ENCODE data around the gene AURKB. TPM values are rescaled to one million over a fixed set of nuclear protein-coding genes. Genes with fewer than 3 reads are reported as not detected.
A peak's percentile ranks its signal among the peaks of the same experiment; 100 is the strongest.

The AURKB gene
- total and polyA plus RNA-seq, 2 of the 13 experiments (the other 11 are each of a cell fraction or from before 2014, with no cell fraction given), result 29.5 to 75.3 TPM

GRCh38 chr17:8237175-8237574, 26.8 kb upstream of the AURKB start (continued):
- TF ChIP-seq, protein P1, sequence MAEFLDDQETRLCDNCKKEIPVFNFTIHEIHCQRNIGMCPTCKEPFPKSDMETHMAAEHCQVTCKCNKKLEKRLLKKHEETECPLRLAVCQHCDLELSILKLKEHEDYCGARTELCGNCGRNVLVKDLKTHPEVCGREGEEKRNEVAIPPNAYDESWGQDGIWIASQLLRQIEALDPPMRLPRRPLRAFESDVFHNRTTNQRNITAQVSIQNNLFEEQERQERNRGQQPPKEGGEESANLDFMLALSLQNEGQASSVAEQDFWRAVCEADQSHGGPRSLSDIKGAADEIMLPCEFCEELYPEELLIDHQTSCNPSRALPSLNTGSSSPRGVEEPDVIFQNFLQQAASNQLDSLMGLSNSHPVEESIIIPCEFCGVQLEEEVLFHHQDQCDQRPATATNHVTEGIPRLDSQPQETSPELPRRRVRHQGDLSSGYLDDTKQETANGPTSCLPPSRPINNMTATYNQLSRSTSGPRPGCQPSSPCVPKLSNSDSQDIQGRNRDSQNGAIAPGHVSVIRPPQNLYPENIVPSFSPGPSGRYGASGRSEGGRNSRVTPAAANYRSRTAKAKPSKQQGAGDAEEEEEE (CRISPR knock-in tag; IDR thresholded peaks at IDR 0.05; ENCODE audit: borderline replicate concordance), result no peak
- TF ChIP-seq ZNF24 (IDR thresholded peaks at IDR 0.05), result no peak
- TF ChIP-seq MXI1 (IDR thresholded peaks at IDR 0.05; ENCODE audit: borderline replicate concordance, low read depth, low read length), result peak; percentile 56; the same call in 1 of the 3 replicates
- no peak for TF ChIP-seq ZNF530 (CRISPR knock-in tag; IDR thresholded peaks at IDR 0.05; ENCODE audit: low read depth)
- TF ChIP-seq HDAC1 (CRISPR knock-in tag; IDR thresholded peaks at IDR 0.05), result peak; percentile 26; the same call in 1 of the 2 replicates
- TF ChIP-seq ZNF205 (CRISPR knock-in tag; IDR thresholded peaks at IDR 0.05), result no peak
- no peak for TF ChIP-seq ZNF460 (CRISPR knock-in tag; IDR thresholded peaks at IDR 0.05; ENCODE audit: borderline replicate concordance)
- no peak for TF ChIP-seq HOXD1 (CRISPR knock-in tag; IDR thresholded peaks at IDR 0.05)
- no peak for TF ChIP-seq AHDC1 (CRISPR knock-in tag; IDR thresholded peaks at IDR 0.05; ENCODE audit: borderline replicate concordance)
- TF ChIP-seq TCF7L2 (IDR thresholded peaks at IDR 0.05; ENCODE audit: low read depth, low read length), result no peak
- no peak for TF ChIP-seq CREM (IDR thresholded peaks at IDR 0.05)
- no peak for TF ChIP-seq CREM (CRISPR knock-in tag; IDR thresholded peaks at IDR 0.05)
- TF ChIP-seq, protein P2, sequence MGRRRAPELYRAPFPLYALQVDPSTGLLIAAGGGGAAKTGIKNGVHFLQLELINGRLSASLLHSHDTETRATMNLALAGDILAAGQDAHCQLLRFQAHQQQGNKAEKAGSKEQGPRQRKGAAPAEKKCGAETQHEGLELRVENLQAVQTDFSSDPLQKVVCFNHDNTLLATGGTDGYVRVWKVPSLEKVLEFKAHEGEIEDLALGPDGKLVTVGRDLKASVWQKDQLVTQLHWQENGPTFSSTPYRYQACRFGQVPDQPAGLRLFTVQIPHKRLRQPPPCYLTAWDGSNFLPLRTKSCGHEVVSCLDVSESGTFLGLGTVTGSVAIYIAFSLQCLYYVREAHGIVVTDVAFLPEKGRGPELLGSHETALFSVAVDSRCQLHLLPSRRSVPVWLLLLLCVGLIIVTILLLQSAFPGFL (CRISPR knock-in tag; IDR thresholded peaks at IDR 0.05), result no peak
- no peak for TF ChIP-seq ZNF446 (CRISPR knock-in tag; IDR thresholded peaks at IDR 0.05)
- TF ChIP-seq ZNF564 (CRISPR knock-in tag; IDR thresholded peaks at IDR 0.05), result no peak
- TF ChIP-seq ZNF33A (CRISPR knock-in tag; IDR thresholded peaks at IDR 0.05; ENCODE audit: borderline replicate concordance), result no peak
- no peak for TF ChIP-seq NFKB2 (CRISPR knock-in tag; IDR thresholded peaks at IDR 0.05; ENCODE audit: borderline replicate concordance)
- no peak for TF ChIP-seq MAF1 (CRISPR knock-in tag; IDR thresholded peaks at IDR 0.05; ENCODE audit: borderline replicate concordance)
- TF ChIP-seq TGIF2 (CRISPR knock-in tag; IDR thresholded peaks at IDR 0.05), result peak; percentile 57; the same call in 1 of the 2 replicates
- TF ChIP-seq, protein P3, sequence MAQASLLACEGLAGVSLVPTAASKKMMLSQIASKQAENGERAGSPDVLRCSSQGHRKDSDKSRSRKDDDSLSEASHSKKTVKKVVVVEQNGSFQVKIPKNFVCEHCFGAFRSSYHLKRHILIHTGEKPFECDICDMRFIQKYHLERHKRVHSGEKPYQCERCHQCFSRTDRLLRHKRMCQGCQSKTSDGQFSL (CRISPR knock-in tag; IDR thresholded peaks at IDR 0.05), result no peak
- TF ChIP-seq MEF2D (CRISPR knock-in tag; IDR thresholded peaks at IDR 0.05), result no peak
- TF ChIP-seq ATF2 (CRISPR knock-in tag; IDR thresholded peaks at IDR 0.05), result no peak

All from HepG2 (cell line).